Measurements from ENCODE around the gene MRRF. TPM values are rescaled to one million over a fixed set of nuclear protein-coding genes. Genes with fewer than 3 reads are reported as not detected.
"Not testable (repeated sequence)": the region's sequence is repeated elsewhere in the genome, so short reads cannot be mapped to it uniquely, and the experiment has no call there.

MRRF gene
- total RNA-seq, 1 experiment from 2014 or later: 62.5 TPM

GRCh38 chr9:122354536-122355199 lies 90.0 kb downstream of the MRRF start:
- no peak for DNase-seq
- no peaks in the 10 kb centered on the region for H3K36me3 ChIP-seq
- H3K4me3 ChIP-seq: no peak overlapping the region
- no peaks in the 10 kb centered on the region for H3K9me3 ChIP-seq
- no peaks in the 10 kb centered on the region for H3K27me3 ChIP-seq

- H3K36me3 ChIP-seq: no peaks in the 10 kb centered on the region
- DNase-seq: no peak
- no peaks in the 10 kb centered on the region for H3K27me3 ChIP-seq
- H3K9me3 ChIP-seq: no peaks in the 10 kb centered on the region
- no peak overlapping the region for H3K4me3 ChIP-seq
Observed at GRCh38 chr9:122355336-122355875, 90.7 kb downstream of the MRRF start.

- Histone ChIP-seq H3K36me3 (no peaks in the 10 kb centered on the region), H3K27me3 (no peaks in the 10 kb centered on the region), H3K9me3 (no peaks in the 10 kb centered on the region), H3K4me3 (no peak overlapping the region)
- no peak for DNase-seq
Observed at GRCh38 chr9:122356627-122357026, 91.9 kb downstream of the MRRF start.

- no peaks in the 10 kb centered on the region for H3K27me3 ChIP-seq
- no peak for DNase-seq
- no peaks in the 10 kb centered on the region for H3K9me3 ChIP-seq
- no peak overlapping the region for H3K4me3 ChIP-seq
- no peaks in the 10 kb centered on the region for H3K36me3 ChIP-seq
Observed at GRCh38 chr9:122360891-122361290, 96.2 kb downstream of the MRRF start.

- not testable (repeated sequence) for H3K36me3 ChIP-seq
Observed at GRCh38 chr9:122363131-122363530, 98.4 kb downstream of the MRRF start.

GRCh38 chr9:122364117-122364782 lies 99.6 kb downstream of the MRRF start:
- H3K9me3 ChIP-seq: no peaks in the 10 kb centered on the region
- no peaks in the 10 kb centered on the region for H3K27me3 ChIP-seq
- H3K4me3 ChIP-seq: no peak overlapping the region
- DNase-seq: no peak
- no peaks in the 10 kb centered on the region for H3K36me3 ChIP-seq

More at GRCh38 chr9:122363131-122363530, 98.4 kb downstream of the MRRF start:
- not testable (repeated sequence) for DNase-seq, H3K9me3 ChIP-seq, H3K27me3 ChIP-seq, H3K4me3 ChIP-seq

GRCh38 chr9:122364783-122365150 lies 100.1 kb downstream of the MRRF start:
- no peak for DNase-seq
- Histone ChIP-seq H3K27me3 (no peaks in the 10 kb centered on the region), H3K36me3 (no peaks in the 10 kb centered on the region), H3K9me3 (no peaks in the 10 kb centered on the region), H3K4me3 (no peak overlapping the region)

GRCh38 chr9:122366074-122366660 lies 101.5 kb downstream of the MRRF start:
- no peak for DNase-seq

GRCh38 chr9:122367065-122367464 lies 102.4 kb downstream of the MRRF start:
- no peaks in the 10 kb centered on the region for H3K36me3 ChIP-seq
- DNase-seq: no peak
- no peaks in the 10 kb centered on the region for H3K27me3 ChIP-seq
- H3K4me3 ChIP-seq: no peak overlapping the region
- no peaks in the 10 kb centered on the region for H3K9me3 ChIP-seq

More at GRCh38 chr9:122366074-122366660, 101.5 kb downstream of the MRRF start:
- H3K9me3 ChIP-seq: no peaks in the 10 kb centered on the region
- H3K27me3 ChIP-seq: no peaks in the 10 kb centered on the region
- no peaks in the 10 kb centered on the region for H3K36me3 ChIP-seq
- H3K4me3 ChIP-seq: no peak overlapping the region

GRCh38 chr9:122367774-122368460 lies 103.2 kb downstream of the MRRF start:
- DNase-seq: no peak
- Histone ChIP-seq H3K4me3 (no peak overlapping the region), H3K27me3 (no peaks in the 10 kb centered on the region), H3K9me3 (no peaks in the 10 kb centered on the region), H3K36me3 (no peaks in the 10 kb centered on the region)

GRCh38 chr9:122368642-122369041 lies 104.0 kb downstream of the MRRF start:
- H3K9me3 ChIP-seq: no peaks in the 10 kb centered on the region
- no peaks in the 10 kb centered on the region for H3K36me3 ChIP-seq
- H3K27me3 ChIP-seq: no peaks in the 10 kb centered on the region
- no peak for DNase-seq
- H3K4me3 ChIP-seq: no peak overlapping the region

- Histone ChIP-seq H3K4me3 (no peak overlapping the region), H3K27me3 (no peaks in the 10 kb centered on the region), H3K9me3 (no peaks in the 10 kb centered on the region), H3K36me3 (no peaks in the 10 kb centered on the region)
- DNase-seq: no peak
Observed at GRCh38 chr9:122370303-122370702, 105.6 kb downstream of the MRRF start.

- Histone ChIP-seq H3K27me3 (no peaks in the 10 kb centered on the region), H3K4me3 (no peak within 1 kb of the TSS), H3K9me3 (no peaks in the 10 kb centered on the region), H3K36me3 (no peaks in the 10 kb centered on the region)
- no peak for DNase-seq
Observed at GRCh38 chr9:122370869-122371755, 106.4 kb downstream of the MRRF start, which contains the start of gene PTGS1. PTGS1 (plus strand) TSS chr9:122371024; CDS start chr9:122371085, 61 bp downstream.

GRCh38 chr9:122371846-122372245 lies 107.2 kb downstream of the MRRF start:
- no peaks in the 10 kb centered on the region for H3K27me3 ChIP-seq
- no peaks in the 10 kb centered on the region for H3K9me3 ChIP-seq
- H3K4me3 ChIP-seq: no peak overlapping the region
- DNase-seq: no peak
- H3K36me3 ChIP-seq: no peaks in the 10 kb centered on the region

GRCh38 chr9:122372856-122373845 lies 108.5 kb downstream of the MRRF start:
- no peak for DNase-seq
- H3K27me3 ChIP-seq: no peaks in the 10 kb centered on the region
- no peak overlapping the region for H3K4me3 ChIP-seq
- no peaks in the 10 kb centered on the region for H3K36me3 ChIP-seq
- no peaks in the 10 kb centered on the region for H3K9me3 ChIP-seq
